NCI-H1105 treated with DMSO at 0.1 percent for 48 hours (cell line): ENCODE data around the gene SGMS1.
"Not testable (repeated sequence)": the region's sequence is repeated elsewhere in the genome, so short reads cannot be mapped to it uniquely, and the experiment has no call there.

Experiments used
- DNase-seq: peaks from one replicate; lab custom pipeline; 2025; lab: John Stamatoyannopoulos, UW

SGMS1 gene

GRCh38 chr10:50508315-50509051 is 115.3 kb downstream of the SGMS1 start:
- DNase-seq: no peak

- no peak for DNase-seq
These were observed 116.7 kb downstream of the SGMS1 start for GRCh38 chr10:50506861-50507573.

- no peak for DNase-seq
These were observed 119.4 kb downstream of the SGMS1 start for GRCh38 chr10:50504389-50504788.

GRCh38 chr10:50503661-50504320 is 120.0 kb downstream of the SGMS1 start:
- no peak for DNase-seq

- DNase-seq: not testable (repeated sequence)
These were observed 120.6 kb downstream of the SGMS1 start for GRCh38 chr10:50503156-50503555.

GRCh38 chr10:50501924-50502452 is 121.8 kb downstream of the SGMS1 start:
- no peak for DNase-seq

GRCh38 chr10:50501478-50501877 is 122.3 kb downstream of the SGMS1 start:
- DNase-seq: no peak

GRCh38 chr10:50498465-50498864 is 125.3 kb downstream of the SGMS1 start:
- no peak for DNase-seq

GRCh38 chr10:50497758-50498157 is 126.0 kb downstream of the SGMS1 start:
- DNase-seq: no peak

GRCh38 chr10:50496228-50496627 is 127.5 kb downstream of the SGMS1 start:
- no peak for DNase-seq

GRCh38 chr10:50490241-50490640 is 133.5 kb downstream of the SGMS1 start:
- DNase-seq: no peak

GRCh38 chr10:50484550-50484949 is 139.2 kb downstream of the SGMS1 start:
- not testable (repeated sequence) for DNase-seq

- DNase-seq: no peak
These were observed 143.4 kb downstream of the SGMS1 start for GRCh38 chr10:50480054-50481007.

GRCh38 chr10:50477287-50478203 is 146.2 kb downstream of the SGMS1 start:
- no peak for DNase-seq

- no peak for DNase-seq
These were observed 150.0 kb downstream of the SGMS1 start for GRCh38 chr10:50473756-50474155.

GRCh38 chr10:50472914-50473313 is 150.8 kb downstream of the SGMS1 start:
- DNase-seq: no peak

GRCh38 chr10:50471583-50471975 is 152.2 kb downstream of the SGMS1 start:
- DNase-seq: no peak

GRCh38 chr10:50470798-50471582 is 152.8 kb downstream of the SGMS1 start:
- DNase-seq: no peak

GRCh38 chr10:50470345-50470744 is 153.4 kb downstream of the SGMS1 start:
- no peak for DNase-seq

- DNase-seq: no peak
These were observed 154.0 kb downstream of the SGMS1 start for GRCh38 chr10:50469778-50470193.
